ENCODE data around the gene LRFN2. TPM values are rescaled to one million over a fixed set of nuclear protein-coding genes. Genes with fewer than 3 reads are reported as not detected.

The LRFN2 gene
- total RNA-seq, 2 donors from 2014 or later, result not detected

GRCh38 chr6:40427196-40427595 is 160.0 kb downstream of the LRFN2 start:
- Histone ChIP-seq H3K27ac (no peak overlapping the region), H3K4me3 (no peak overlapping the region), H3K9me3 (no peaks in the 10 kb centered on the region), H3K27me3 (replicated peaks; ENCODE audit: insufficient read depth) (no peaks in the 10 kb centered on the region), H3K36me3 (no peaks in the 10 kb centered on the region), H3K4me1 (ENCODE audit: control insufficient read depth in 1 of 2, low read depth in 2 of 2) (no peaks in the 10 kb centered on the region)
- TF ChIP-seq CTCF (IDR thresholded peaks at IDR 0.05), result no peak
- DNase-seq (ENCODE audit: low spot score) (no peak), ATAC-seq (ENCODE audit: insufficient number of reproducible peaks, low FRiP score, low read depth) (no peak)

- Histone ChIP-seq H3K9me3 (no peaks in the 10 kb centered on the region), H3K27ac (no peak overlapping the region), H3K27me3 (replicated peaks; ENCODE audit: insufficient read depth) (no peaks in the 10 kb centered on the region), H3K36me3 (no peaks in the 10 kb centered on the region), H3K4me3 (no peak overlapping the region), H3K4me1 (ENCODE audit: control insufficient read depth in 1 of 2, low read depth in 2 of 2) (no peaks in the 10 kb centered on the region)
- no peak for TF ChIP-seq CTCF (IDR thresholded peaks at IDR 0.05)
- ATAC-seq (ENCODE audit: insufficient number of reproducible peaks, low FRiP score, low read depth), result no peak
- DNase-seq (ENCODE audit: low spot score), result no peak
These were observed 160.7 kb downstream of the LRFN2 start for GRCh38 chr6:40426346-40427066.

GRCh38 chr6:40425192-40425919 is 161.8 kb downstream of the LRFN2 start:
- H3K36me3 ChIP-seq, result no peaks in the 10 kb centered on the region
- no peaks in the 10 kb centered on the region for H3K9me3 ChIP-seq
- no peaks in the 10 kb centered on the region for H3K27me3 ChIP-seq (replicated peaks; ENCODE audit: insufficient read depth)
- ATAC-seq (ENCODE audit: insufficient number of reproducible peaks, low FRiP score, low read depth) (no peak), DNase-seq (ENCODE audit: low spot score) (no peak)
- no peak for TF ChIP-seq CTCF (IDR thresholded peaks at IDR 0.05)
- H3K4me3 ChIP-seq, result no peak overlapping the region
- H3K27ac ChIP-seq, result no peak overlapping the region
- H3K4me1 ChIP-seq (ENCODE audit: control insufficient read depth in 1 of 2, low read depth in 2 of 2), result no peaks in the 10 kb centered on the region

GRCh38 chr6:40422046-40422445 is 165.1 kb downstream of the LRFN2 start:
- no peaks in the 10 kb centered on the region for H3K36me3 ChIP-seq
- H3K4me1 ChIP-seq (ENCODE audit: control insufficient read depth in 1 of 2, low read depth in 2 of 2), result no peaks in the 10 kb centered on the region
- TF ChIP-seq CTCF (IDR thresholded peaks at IDR 0.05), result no peak

GRCh38 chr6:40419946-40420728 is 167.0 kb downstream of the LRFN2 start:
- Histone ChIP-seq H3K4me1 (ENCODE audit: control insufficient read depth in 1 of 2, low read depth in 2 of 2) (no peaks in the 10 kb centered on the region), H3K36me3 (no peaks in the 10 kb centered on the region), H3K4me3 (no peak overlapping the region), H3K27me3 (replicated peaks; ENCODE audit: insufficient read depth) (no peaks in the 10 kb centered on the region), H3K27ac (no peak overlapping the region), H3K9me3 (no peaks in the 10 kb centered on the region)
- DNase-seq (ENCODE audit: low spot score) (no peak), ATAC-seq (ENCODE audit: insufficient number of reproducible peaks, low FRiP score, low read depth) (no peak)
- TF ChIP-seq CTCF (IDR thresholded peaks at IDR 0.05), result no peak

More at GRCh38 chr6:40422046-40422445, 165.1 kb downstream of the LRFN2 start:
- no peak overlapping the region for H3K27ac ChIP-seq
- no peaks in the 10 kb centered on the region for H3K27me3 ChIP-seq (replicated peaks; ENCODE audit: insufficient read depth)
- H3K4me3 ChIP-seq, result no peak overlapping the region
- DNase-seq (ENCODE audit: low spot score) (no peak), ATAC-seq (ENCODE audit: insufficient number of reproducible peaks, low FRiP score, low read depth) (no peak)
- no peaks in the 10 kb centered on the region for H3K9me3 ChIP-seq

Data from thoracic aorta (tissue), 2 donors.